Astrocyte of the spinal cord (primary cell): ENCODE data around the gene GALNT14.

ENCODE experiments used
- DNase-seq: peaks from one replicate; pipeline ENCODE4 v3.0.0; 2011; ENCODE audit warnings: low read depth, low spot score
- H3K4me3 ChIP-seq: 2 replicates; pipeline ENCODE4 v1.5.1; 2011; ENCODE audit warnings: low read depth, mild to moderate bottlenecking, low read length, moderate library complexity
- in situ Hi-C: cut with HindIII; loops from 2 replicates; pipeline ENCODE4 v1.10.0; 2017; ENCODE audit warnings: low sequenced_read_pairs
- TF ChIP-seq, protein P1 (sequence below): IDR thresholded peaks from 2 replicates; pipeline ENCODE4 v1.5.1; 2012; ENCODE audit warnings: low read depth, mild to moderate bottlenecking, low read length, inconsistent platforms

The GALNT14 gene

DNA sequence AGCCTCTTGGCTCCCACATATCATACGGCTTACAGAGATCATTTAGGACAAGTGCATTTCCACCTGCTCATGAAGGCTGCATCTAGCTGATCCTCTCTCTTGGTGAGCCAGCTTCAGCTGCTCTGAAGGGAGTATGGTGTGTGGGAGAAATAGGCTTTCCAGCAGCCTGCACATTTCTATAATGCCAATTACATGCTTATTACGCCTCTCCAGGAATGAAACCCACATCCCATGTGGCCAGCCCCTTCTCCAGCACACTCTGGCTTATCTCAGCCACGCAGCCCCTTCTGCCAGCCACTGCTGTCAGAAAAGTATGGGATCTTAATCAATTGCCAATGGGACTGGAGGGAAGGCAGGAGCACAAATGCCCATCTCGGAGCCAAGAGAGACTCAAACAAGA lies 117.5 kb downstream of the GALNT14 start:
- no peak overlapping the region for H3K4me3 ChIP-seq
- TF ChIP-seq, protein P1, sequence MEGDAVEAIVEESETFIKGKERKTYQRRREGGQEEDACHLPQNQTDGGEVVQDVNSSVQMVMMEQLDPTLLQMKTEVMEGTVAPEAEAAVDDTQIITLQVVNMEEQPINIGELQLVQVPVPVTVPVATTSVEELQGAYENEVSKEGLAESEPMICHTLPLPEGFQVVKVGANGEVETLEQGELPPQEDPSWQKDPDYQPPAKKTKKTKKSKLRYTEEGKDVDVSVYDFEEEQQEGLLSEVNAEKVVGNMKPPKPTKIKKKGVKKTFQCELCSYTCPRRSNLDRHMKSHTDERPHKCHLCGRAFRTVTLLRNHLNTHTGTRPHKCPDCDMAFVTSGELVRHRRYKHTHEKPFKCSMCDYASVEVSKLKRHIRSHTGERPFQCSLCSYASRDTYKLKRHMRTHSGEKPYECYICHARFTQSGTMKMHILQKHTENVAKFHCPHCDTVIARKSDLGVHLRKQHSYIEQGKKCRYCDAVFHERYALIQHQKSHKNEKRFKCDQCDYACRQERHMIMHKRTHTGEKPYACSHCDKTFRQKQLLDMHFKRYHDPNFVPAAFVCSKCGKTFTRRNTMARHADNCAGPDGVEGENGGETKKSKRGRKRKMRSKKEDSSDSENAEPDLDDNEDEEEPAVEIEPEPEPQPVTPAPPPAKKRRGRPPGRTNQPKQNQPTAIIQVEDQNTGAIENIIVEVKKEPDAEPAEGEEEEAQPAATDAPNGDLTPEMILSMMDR = no peak
- in situ Hi-C loops = no loop called here
- DNase-seq = no peak

DNA sequence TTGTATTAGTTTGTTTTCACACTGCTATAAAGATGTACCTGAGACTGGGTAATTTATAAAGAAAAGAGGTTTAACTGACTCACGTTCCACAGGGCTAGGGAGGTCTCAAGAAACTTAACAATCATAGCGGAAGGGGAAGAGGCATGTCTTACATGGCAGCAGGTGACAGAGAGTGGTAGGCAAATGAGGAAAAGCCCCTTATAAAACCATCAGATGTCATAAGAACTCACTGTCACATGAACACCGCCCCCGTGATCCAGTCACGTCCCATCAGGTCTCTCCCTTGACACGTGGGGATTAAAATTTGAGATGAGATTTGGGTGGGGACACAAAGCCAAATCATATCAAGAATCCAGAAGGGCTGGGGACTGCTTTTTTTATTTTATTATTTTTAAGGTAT lies 120.0 kb downstream of the GALNT14 start:
- TF ChIP-seq, protein P1 = no peak
- H3K4me3 ChIP-seq = no peak overlapping the region
- DNase-seq = no peak
- in situ Hi-C loops = no loop called here

DNA sequence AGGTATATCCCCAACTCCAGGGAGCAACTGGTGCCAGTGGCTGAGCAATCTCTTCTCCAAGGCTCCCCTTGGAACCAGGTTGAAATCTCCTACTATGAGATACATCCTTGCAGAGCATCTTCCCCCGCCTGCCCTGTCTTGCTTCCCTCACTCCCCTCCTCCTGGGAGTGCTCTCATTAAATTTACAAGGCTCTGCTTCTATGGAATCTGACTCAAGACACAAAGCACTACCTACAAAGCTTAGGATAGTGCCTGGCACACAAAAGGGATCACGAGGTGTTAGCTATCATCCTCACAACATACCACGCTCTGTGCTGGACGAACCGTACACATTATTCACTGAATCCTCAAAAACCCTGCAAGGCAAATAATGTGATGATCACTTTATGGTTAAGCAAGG lies 121.6 kb downstream of the GALNT14 start:
- no peak overlapping the region for H3K4me3 ChIP-seq
- no peak for DNase-seq
- in situ Hi-C loops = no loop called here
- TF ChIP-seq, protein P1 = no peak

DNA sequence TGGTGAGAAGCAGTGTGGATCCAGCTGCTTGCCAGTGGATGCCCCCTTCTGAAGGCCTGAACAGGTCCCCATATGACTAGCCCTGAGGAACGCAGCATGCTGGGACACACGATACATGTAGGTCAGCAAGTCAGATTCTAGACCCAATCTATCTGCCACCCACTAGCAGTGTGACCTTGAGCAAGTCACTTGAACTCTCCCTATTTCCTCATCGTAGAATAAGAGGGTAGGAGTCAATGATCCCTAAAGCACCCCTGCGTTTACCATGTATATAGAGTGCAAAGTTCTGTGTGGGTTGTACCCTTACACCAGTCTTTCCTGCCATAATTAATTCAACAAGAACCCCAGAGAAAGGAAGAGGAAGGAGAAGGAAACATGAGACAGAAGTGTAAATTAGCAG lies 123.7 kb downstream of the GALNT14 start:
- TF ChIP-seq, protein P1 = no peak
- no peak for DNase-seq
- H3K4me3 ChIP-seq = no peak overlapping the region
- in situ Hi-C loops = no loop called here

DNA sequence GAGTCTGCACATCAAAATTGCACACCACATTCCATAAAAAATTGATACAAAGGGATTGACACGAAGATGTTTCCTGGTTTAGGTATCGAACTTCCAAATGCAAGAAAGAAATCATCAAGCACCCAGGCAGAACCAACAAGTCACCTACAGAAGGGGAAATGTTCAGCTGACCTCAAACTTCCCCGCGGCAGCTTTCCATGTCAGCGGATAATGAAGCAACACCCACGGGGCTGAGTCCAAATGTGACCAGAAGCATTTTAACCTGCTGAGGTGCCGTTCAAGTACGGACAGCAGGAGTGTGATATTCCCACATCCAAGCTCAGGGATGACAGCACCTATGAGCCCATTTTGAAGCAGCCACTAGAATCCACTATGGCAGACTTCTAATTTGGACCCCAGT lies 124.9 kb downstream of the GALNT14 start:
- in situ Hi-C loops = no loop called here
- TF ChIP-seq, protein P1 = no peak
- H3K4me3 ChIP-seq = no peak overlapping the region
- DNase-seq = no peak

DNA sequence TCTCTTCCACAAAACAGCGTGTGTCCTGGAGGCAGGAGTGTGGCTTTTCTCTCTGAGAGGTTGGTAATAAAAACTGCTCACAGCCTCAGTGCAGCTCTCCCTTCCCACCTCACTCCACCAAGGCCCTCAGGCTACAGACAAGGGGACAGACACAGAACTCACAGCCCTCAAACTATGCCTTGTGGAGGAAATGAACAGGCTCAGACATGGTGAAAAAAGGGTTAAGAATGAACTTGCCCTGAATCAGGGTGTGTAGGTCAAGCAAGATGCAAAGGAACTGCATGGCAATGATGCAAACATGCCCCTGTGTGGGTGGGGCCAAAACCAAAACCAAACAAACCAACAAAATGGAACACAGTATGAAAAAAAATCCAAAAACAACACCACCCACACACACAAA lies 125.8 kb downstream of the GALNT14 start:
- in situ Hi-C loops = no loop called here
- DNase-seq = no peak
- no peak overlapping the region for H3K4me3 ChIP-seq

DNA sequence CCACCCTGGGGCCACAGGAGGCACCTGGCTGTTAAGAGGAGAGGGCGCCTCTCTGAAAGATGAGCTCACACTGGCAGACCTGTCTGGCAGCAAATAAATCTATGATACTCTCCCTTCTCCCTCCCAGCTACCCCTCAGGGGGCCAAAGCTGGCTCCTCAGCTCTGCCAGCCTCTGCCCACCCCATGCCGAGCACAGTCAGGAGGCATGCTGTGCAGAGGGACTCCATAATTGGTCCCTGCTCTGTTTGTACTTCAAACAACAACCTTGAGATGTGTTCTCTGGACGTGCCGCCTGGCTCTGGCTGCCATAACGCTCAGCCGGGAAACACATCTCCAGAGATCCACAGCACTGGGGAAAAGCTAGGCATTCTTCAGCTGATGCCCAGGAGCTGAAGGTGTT lies 126.7 kb downstream of the GALNT14 start:
- TF ChIP-seq, protein P1 = no peak
- in situ Hi-C loops = no loop called here
- no peak overlapping the region for H3K4me3 ChIP-seq
- no peak for DNase-seq

More for the DNA sequence above, 125.8 kb downstream of the GALNT14 start:
- TF ChIP-seq, protein P1 = no peak
